Right kidney (tissue), 1 donor: ENCODE measurements around the gene DIAPH2.

Source experiments
- DNase-seq: peaks from one replicate; pipeline ENCODE4 v3.0.0-alpha.2; 2016

The DIAPH2 gene

DNA sequence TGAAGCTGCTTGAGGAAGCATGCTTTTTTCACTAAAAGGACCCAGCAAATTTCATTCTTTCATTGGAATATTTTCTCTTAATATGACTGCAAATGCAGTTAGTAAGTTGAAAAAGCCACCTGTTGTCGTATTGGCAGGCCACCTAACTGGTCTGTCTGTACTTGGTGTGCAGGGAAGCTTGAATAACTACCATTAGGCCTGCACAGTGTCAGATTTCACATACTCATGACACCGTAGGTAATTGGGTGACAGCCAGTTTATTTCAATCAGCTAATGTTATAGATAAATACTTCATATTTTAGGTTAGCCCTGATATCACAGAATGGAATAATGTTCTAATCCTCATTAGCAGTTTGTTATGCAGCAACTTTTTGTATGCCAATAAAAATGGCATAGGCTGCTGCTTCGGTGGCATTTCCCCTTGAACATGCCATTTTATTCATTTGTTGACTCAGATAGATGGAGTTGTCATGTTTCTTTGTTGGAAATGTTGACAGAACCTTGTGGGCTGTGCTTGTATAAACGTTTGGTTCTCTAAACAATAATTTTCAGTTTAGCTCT, 372.8 kb downstream of the DIAPH2 start:
- DNase-seq: peak; percentile 1

DNA sequence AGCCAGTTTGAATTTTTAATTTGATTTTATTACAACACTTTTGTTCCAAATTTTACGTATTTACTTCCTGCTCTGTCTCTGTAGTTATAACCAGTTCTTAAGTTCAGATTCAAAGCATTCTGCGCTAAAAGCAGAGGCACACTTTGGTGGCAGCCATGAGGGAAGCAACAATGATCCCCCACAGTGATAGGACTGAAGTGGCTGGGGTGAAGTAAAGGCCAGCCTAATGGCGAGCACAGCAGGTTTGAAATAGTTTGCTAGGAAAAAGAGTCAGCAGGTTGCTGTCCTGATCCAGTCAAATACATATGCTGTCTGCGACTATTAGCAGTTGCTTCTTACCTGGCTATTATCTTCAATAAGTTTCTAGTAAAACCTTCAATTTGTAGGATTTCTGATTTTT, 375.4 kb downstream of the DIAPH2 start:
- DNase-seq: no peak

DNA sequence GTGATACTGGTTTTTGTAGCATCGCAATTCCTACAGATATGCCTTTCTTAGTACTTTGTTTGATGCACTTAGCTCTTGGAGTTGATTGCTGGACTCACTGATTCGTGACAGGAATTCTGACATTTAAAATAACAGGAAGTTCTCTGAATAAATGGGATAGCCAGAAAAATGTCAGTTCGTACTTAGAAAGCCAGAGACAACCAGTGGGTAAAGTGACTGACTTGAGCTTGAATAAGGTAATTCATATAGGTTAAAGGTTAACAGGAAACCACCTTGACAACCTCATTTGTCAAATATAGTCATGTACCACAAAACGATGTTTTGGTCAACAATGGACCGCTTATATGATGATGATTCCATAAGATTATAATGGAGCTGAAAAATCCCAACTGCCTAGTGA, 380.4 kb downstream of the DIAPH2 start:
- DNase-seq: no peak

DNA sequence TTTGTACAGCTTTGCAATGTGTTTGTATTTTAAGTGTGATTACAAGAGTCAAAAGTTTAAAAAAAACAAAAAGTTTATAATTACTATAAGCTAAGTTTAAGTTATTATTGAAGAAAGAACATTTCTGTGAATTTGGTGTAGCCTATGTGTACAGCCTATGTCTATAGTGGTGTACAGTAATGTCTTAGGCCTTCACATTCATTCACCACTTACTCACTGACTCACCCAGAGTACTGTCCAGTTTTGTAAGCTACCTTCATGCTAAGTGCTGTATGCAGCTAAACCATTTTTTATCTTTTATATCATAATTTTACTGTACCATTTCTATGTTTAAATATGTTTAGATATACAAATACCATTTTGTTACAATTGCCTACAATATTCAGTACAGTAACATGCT, 381.3 kb downstream of the DIAPH2 start:
- DNase-seq: no peak

DNA sequence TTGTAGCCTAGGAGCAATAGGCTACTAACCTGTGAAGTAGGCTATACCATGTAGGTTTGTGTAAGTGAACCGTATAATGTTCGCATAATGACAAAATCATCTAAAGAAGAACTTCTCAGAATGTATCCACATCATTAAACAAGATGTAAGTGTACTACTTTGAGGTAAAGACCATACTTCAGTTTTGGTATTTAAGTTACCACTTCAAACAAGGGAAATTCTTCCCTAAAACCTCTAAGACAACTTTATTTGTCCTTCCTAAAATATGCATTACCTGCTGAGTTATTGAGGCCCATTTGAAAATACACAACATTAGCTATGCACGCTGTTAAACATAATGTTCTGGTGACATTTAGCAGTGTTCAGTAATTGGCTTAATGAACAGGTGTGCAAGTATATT, 381.7 kb downstream of the DIAPH2 start:
- DNase-seq: no peak

DNA sequence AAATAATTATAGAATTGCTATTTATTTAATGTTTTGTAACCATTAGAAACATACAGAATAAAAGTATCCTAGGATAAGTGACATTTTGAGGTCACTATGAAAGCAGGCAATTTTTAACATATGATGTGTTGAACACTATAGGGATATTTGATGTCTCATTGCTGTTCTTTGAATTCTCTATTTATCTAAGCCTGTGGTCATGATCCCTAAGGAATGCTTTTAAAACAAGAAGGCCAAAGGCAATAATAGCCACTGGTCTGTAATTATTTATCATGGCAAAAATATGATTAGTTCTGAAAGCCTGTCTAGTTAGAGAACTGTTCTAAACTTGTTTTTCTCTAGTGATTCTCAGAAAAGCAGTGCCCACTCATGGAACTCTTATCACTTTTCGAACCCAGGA, 385.7 kb downstream of the DIAPH2 start:
- DNase-seq: no peak

DNA sequence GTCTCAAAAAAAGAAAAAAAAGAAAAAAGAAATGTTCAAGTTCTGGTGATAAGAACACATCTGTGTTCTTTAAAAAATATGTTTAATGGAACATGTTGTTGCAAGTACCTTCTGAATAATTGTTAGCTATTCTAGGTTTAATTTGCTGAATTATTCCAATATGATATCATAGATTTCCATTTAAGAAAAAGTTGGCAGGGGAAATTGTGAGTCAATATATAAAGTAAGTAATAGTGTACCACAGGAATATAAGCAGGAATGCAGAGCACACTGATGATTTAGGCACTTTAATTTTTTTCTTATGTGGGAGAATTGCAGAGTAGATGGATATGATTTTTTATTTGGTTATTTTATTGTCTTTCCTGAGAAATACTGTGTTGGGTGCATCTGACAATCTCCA, 389.8 kb downstream of the DIAPH2 start:
- DNase-seq: no peak

DNA sequence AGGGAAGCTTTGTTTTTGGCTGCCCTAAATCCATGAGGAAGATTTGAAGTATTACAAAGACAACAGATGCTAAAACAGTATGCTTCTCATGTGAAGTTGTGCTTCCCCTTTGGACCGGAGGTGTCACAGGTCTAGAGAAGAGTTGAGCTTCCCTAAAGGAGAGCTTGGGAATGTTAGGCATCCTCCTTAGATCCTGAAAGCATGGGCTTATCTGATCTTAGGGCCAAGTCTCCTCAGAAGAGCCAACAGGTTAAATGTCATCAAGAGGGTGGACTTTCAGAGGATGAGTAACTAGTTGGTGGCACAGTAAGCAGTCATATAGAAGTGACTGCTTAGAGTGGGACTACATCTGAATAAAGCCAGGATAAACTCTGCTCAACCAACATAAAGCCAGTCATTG, 404.5 kb downstream of the DIAPH2 start:
- DNase-seq: no peak

DNA sequence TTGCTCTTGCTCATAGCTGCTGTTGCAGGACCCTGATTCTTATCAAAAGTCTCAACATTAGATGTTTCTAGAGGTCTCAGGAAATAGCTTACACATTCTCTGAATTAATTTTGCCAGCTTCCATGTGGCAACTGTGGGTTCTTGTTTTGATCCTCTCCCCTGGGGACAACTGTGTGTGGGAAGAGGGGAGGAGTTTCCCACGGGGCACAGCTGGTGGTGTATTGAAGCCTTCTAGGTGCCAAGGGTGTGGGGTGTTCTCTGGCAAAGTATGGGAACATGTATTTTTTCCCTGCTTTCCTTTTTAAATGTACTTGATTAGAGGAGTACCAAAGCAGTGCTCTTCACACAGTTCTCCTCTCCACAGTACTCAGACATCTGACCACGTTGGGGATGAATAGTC, 411.7 kb downstream of the DIAPH2 start:
- DNase-seq: no peak

DNA sequence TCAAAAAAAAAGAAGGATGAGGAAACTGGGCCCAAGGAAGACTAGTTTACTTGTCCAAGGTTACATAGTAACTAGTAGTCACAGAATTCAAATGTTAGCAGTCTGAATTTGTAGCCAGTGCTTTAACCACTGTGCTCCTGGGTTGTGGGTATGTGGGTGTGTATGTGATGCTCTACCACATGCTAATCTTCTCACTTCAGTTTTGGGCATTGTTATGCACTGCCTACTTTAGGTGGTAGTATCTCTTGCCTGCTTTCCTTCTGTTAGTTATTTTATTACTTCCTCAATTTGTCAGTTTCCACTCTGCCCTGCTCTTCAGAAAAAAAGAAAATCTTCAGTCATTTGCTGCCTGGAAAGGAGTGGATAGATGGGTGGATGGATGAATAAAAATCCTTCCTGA, 418.3 kb downstream of the DIAPH2 start:
- no peak for DNase-seq

DNA sequence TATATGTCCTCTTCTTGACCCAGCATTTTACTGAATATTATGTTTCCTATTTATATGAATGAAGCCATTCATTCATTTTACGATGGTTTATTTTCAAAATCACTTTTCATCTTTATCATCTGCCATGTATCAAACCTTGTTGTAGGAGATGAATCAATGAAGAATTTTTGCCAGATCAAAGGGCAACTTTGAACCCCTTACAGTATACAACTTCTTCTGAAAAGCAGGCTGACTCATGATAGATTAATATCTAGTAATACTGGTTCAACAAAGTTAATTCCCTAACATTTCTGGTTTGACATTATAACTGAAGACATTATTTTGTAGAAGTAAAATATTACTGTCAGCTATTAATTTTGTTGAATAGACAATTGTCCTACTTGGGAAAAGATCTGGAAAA, 425.1 kb downstream of the DIAPH2 start:
- no peak for DNase-seq

DNA sequence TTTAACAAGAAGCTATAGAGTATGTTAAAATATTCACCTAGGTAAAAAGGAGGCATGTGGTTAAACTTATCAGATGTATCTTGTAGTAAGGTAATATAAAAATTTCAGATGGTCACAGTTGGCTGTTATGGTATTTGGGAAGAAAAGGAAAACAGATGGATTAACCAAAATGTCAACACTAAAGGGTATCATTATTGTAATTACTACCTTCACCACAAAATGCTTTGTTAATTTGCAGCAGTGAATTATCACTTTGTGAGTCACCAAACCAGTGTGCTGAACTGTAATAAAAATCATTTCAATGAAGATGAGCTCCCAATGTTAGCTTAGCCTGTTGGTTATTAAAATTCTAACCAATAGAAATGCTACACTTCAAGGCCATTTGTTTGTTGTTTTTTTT, 432.9 kb downstream of the DIAPH2 start:
- DNase-seq: no peak

DNA sequence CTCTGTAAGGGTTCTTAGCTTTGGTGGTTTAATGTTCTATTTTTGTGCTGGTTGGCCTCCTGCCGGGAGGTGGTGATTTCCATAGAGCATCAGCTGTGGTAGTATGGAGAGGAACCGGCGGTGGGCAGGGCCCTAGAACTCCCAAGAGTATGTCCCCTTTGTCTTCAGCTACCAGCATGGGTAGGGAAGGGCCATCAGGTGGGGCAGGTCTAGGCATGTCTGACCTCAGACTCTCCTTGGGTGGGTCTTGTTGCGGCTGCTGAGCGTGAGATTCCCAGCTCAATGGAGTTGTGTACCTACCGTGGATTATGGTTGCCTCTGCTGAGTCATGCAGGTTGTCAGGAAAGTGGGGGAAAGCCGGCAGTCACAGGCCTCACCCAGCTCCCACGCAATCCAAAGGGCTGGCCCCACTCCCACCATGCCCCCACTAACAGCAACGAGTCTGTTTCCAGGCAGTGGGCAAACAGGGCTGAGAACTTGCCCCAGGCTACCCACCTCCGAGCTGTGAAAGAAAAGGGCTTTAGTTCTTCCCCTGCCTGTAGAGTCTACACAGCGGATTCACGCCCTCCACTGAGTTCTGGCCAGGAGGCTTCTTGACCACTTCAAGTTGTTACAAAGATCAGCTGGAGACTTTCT, 434.9 kb downstream of the DIAPH2 start:
- no peak for DNase-seq

DNA sequence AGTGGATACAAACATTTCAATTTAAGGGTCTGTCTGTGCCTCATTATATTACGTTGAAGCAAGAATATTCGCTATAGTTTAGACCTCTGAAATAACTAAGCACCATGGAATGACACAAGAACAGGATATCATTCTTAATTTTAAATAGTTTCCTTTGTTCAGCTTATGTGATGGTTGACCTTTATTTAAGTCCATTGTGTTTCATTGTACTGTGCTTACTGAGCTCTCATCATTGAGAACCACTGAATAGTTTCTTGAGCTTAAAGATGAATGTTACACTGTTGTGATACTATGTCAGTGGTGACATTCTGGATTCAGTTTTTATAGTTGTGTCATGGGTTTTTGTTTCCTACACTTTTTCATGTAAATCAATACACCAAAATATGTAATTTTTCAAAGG, 438.4 kb downstream of the DIAPH2 start:
- DNase-seq: no peak

DNA sequence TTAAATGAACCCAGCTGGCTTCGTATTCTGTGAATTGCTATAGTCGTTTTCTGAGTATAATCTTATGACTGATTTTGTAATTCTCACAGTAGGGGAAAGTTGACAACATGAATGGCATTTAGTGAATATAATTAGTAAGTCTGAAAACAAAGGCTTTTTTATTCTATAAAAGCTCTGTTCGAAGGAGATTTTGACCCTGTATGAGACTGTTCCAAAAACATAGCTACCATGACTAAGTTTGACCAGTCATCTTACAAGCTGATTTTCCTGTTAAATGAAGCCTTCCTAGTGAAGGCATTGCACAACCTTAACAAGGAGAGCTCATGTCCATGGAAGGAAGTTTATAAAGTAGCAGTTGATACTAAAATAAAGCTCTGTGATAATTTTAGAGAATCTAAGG, 441.4 kb downstream of the DIAPH2 start:
- no peak for DNase-seq

DNA sequence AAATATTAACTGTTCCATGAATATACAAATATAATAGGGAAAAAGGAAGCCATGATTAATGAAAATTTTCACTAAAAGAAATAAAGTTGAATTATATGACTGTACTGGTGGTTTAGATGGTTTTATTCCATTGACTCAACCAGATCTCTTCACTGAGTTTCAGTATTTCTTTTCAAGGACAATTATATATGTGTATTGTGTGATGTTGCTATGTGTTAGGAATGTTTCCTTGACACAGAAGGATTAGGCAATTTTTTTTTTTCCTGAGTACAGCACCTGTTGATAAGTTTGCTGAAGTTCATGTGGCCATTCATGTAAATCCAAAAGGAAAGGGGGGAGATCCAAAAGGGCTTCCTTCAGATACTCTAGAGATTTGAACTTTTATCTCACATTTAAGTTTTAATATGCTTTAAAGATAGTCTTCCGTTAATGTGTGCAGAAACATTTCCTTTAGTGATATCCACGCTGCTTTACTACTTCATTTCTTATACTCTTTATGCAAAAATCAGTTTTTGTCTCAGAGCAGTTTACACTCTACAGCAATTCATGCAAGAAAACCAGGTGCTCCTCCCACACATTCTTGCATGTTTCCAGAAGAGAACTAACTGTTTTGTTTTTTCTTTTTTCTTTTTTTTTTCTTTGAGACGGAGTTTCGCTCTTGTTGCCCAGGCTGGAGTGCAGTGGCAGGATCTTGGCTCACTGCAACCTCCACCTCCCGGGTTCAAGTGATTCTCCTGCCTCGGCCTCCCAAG, 448.2 kb downstream of the DIAPH2 start:
- DNase-seq: no peak

DNA sequence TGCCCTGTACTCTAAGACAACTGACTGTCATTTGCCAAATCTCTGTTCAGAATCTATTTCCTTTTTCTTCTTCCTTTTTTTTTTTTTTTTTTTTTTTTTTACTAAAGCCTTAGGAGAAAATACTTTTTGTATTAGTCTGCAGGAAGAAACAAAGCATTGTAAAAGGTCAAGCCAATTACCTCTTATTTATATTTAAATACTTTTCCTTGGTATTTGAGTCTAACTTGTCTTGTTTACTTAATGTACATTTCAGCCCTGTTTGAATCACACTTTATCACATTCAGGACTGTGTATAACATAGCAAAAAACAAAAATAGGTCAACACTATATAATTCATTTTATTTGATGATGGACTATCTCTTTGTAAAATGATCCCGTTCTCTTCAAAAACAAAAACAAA, 461.3 kb downstream of the DIAPH2 start:
- no peak for DNase-seq

DNA sequence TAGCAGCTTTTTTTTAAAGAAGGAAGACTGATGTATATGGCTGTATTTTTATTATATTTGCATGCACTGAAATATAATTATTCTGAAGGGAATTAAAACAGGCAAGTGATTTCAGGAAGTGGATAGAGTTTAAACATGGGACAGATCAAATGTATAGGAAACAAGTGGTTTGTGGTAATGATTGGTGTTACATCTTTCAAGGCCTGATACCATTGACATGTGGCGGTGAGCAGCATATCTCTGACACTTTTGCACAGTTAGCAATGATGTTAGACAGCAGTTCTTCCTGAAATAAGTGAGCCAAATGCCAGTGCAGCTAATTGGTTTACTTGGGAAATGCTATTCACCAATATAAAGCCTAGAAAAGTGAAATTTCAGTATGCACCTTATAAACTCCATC, 471.2 kb downstream of the DIAPH2 start:
- DNase-seq: no peak

DNA sequence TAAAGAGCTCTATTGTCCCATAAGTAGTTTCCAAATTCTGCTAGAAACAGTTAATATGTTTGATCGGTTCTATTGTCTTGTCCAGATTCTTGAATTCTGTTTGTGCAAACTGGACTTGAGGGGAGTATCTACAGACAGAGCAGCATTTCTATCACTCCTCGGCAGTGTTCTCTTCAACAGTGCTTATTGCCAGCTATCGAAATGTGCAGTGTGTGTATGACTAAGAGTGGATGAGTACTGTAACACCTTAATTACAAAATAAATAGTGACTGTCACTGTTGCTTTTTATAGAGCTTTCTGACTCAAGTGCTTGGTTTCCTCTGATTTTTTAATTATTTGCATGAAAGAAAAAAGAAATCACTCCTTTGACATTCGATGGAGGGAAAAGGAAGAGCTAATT, 473.6 kb downstream of the DIAPH2 start:
- no peak for DNase-seq

DNA sequence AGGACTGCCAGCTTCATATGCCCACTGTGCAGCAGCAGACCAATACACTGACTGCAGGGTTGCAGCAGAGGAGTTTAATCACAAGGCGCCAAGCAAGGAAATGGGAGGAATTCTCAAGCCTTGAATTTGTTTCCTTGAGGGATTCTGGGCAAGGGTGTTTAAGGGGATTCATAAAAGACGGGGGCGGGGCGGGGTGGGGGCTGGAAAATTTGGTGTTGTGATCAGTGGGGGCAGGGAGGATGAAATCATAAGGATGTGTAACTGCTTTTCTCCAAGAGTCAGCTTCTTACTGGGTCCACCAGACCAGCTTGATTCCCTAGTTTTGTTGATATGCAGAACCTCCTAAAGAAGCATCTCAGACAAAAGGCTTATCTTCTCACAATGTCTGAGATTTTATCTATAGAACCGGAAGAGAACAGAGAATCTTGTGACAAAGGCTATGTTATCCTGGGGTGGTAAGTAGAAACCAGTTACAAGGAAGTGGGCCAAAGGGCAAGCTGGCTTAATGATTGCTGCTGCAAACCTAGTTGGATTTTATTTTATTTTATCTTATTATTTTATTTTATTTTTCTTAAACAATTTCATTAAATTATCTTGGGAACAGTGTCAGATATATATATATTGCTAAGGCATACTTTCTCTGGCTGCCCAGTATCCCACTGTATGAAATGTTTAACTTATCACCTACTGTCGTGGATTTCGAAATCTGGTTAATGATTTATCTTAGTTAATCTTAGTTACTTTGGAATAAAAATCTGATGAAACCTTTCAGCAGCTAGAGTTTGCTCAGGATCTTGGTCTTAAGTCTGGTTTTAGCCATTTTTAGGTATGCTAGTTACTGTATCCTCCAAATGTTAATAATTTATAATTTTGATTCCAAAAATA, 475.5 kb downstream of the DIAPH2 start:
- DNase-seq: no peak

DNA sequence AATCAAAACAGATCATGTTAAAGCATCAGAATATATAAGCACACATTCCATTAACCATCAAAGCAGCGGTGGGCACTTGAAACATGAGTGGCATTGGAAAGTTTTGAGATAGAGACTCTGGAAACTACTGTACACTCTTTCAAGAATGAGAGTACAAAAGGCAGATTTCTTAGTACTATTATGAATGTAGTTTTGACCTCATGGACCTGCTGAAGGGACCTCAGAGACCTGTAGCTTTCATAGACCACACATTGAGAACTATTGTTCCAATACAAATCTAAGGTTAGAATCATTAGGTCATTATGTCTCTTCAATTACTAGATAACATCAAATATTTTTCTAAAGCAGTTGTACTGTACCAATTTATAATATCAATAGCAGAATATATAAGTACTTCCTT, 482.7 kb downstream of the DIAPH2 start:
- DNase-seq: no peak

DNA sequence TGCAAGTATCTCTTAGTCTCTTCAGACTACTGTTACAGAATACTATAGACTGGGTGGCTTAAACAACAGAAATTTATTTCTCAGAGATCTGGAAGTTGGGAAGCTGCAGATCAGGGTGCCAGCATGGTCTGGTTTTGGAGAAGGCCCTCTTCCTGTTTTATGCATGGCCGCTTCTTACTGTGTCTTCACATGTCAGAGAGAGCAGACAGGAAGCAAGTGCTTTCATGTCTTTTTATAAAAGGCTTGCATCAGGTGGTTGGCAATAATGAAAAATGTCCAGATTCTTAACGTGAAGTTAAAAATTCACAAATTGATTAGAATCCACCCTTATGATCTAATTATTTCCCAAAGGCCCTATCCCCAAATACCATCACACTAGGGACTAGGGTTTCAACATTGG, 484.0 kb downstream of the DIAPH2 start:
- no peak for DNase-seq

DNA sequence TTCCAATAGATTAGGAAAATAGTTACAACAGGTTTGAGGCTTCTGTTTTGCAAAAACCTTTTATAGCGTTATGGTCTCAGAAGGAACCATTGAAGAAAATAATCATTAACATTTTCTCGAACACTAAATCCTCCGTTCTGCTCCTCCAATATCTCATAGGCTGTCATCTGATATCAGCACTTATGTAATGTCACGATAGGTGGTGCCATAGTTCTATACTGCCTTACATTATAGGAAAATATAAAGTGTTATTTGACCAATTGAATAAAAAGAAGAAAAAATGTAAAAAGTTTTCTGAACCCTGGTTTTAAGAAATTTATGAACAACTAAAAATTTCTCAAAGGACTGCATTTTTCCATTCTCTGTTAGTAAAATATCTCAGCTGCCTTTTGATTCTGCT, 490.5 kb downstream of the DIAPH2 start:
- no peak for DNase-seq
